Suprapubic skin (tissue), 4 donors: Measurements from ENCODE around the gene GNAS-AS1. TPM values are rescaled to one million over a fixed set of nuclear protein-coding genes. Genes with fewer than 3 reads are reported as not detected.

Experiments
- DNase-seq, 2 donors: peaks; one replicate each; pipeline ENCODE4 v3.0.0-alpha.2; 2019; ENCODE audit warnings: low spot score in 2 of 2
- H3K27ac ChIP-seq: fragments of 200-600 bp; sonication (generic); one replicate; pipeline ENCODE4 v1.5.1; 2019
- H3K27me3 ChIP-seq: fragments of 200-600 bp; sonication (generic); one replicate; pipeline ENCODE4 v1.5.1; 2019
- H3K36me3 ChIP-seq: fragments of 200-600 bp; sonication (generic); one replicate; pipeline ENCODE4 v1.5.1; 2019
- H3K4me1 ChIP-seq: fragments of 200-600 bp; sonication (generic); one replicate; pipeline ENCODE4 v1.5.1; 2019
- H3K4me3 ChIP-seq: fragments of 200-600 bp; sonication (generic); one replicate; pipeline ENCODE4 v1.5.1; 2019; ENCODE audit warnings: mild to moderate bottlenecking
- H3K9me3 ChIP-seq: fragments of 200-600 bp; sonication (generic); one replicate; pipeline ENCODE4 v1.5.1; 2019
- EP300 ChIP-seq: sonication (generic); formaldehyde crosslinking; IDR thresholded peaks from one replicate; pipeline ENCODE4 v1.6.1; 2017; ENCODE audit warnings: antibody characterized with exemption
- POLR2A ChIP-seq, 2 donors: fragments of 450-650 bp; IDR thresholded peaks; one replicate each; pipeline ENCODE4 v1.6.1; 2017; ENCODE audit warnings: antibody characterized with exemption in 2 of 2, mild to moderate bottlenecking in 2 of 2, moderate library complexity in 2 of 2
- POLR2AphosphoS5 ChIP-seq, 3 donors: sonication (generic); formaldehyde crosslinking; IDR thresholded peaks; one replicate each; pipeline ENCODE4 v1.6.1; 2017; ENCODE audit warnings: antibody characterized with exemption in 3 of 3
- WGBS: methylation state at CpG from one replicate; pipeline ENCODE4 v1.1.5; 2018; 5-methylcytosine and 5-hydroxymethylcytosine counted together
- total RNA-seq, 4 donors: library from RNA; depleted of rRNA; stranded (reverse); fragments of >200 nt; gene quantifications; one replicate each; pipeline ENCODE4 v1.1.0, GENCODE V29; 2016
- TF ChIP-seq, protein P1 (sequence below), 2 donors: fragments of 200-600 bp in 1 of 2; fragments of 450-650 bp in 1 of 2; sonication (generic) in 1 of 2; IDR thresholded peaks; one replicate each; pipeline ENCODE4 v1.5.1; 2016 to 2019; ENCODE audit warnings: antibody characterized with exemption in 2 of 2, mild to moderate bottlenecking in 1 of 2, moderate library complexity in 1 of 2

GNAS-AS1 gene
- total RNA-seq, 4 donors from 2014 or later = not detected

DNA sequence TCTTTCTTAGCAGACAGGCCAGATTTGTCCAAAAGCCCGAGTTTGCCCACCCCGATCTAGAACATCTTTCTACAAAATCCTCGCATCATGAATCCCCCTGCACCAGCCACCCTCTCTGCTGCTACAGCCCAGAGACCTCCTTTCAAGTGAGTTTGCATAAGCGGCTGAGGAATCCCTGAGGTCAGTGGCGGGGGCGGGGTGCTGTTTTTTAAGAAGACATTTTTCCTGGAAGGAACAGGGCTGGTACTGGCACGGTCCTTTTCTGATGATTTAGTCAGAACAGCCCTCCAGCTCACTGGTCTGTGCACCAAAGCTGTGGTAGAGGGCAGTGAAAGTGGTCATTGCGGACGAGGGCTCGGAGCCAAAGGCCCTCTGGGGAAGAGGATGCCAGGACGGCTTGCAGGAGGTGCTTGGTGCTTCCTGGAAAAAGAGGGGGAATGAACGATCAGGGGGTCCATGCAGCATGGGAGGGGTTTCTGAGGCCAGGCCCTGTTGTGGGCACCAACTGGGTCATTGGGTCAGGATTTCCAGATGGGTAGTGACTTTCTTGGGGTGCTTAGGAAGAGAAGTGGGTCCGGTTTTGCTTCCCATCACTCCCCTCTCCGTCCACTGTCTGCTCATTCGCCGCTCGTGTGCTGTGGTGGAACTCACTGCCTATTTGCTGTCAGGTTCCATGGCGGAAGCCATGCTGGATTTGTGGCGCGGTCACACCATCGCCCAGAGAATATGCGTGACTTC lies 50.4 kb downstream of the GNAS-AS1 start:
- 76% methylated on average over 22 of the region's 22 CpGs for WGBS
- no peak for DNase-seq
- H3K27me3 ChIP-seq = peaks cover 8% of the 10 kb centered on the region
- no peak overlapping the region for H3K4me3 ChIP-seq
- H3K36me3 ChIP-seq = no peaks in the 10 kb centered on the region
- no peak overlapping the region for H3K27ac ChIP-seq
- H3K4me1 ChIP-seq = no peaks in the 10 kb centered on the region
- TF ChIP-seq EP300 (no peak), POLR2AphosphoS5 (IDR thresholded peaks at IDR 0.05) (no peak), POLR2A (IDR thresholded peaks at IDR 0.05) (no peak)
- TF ChIP-seq, protein P1, sequence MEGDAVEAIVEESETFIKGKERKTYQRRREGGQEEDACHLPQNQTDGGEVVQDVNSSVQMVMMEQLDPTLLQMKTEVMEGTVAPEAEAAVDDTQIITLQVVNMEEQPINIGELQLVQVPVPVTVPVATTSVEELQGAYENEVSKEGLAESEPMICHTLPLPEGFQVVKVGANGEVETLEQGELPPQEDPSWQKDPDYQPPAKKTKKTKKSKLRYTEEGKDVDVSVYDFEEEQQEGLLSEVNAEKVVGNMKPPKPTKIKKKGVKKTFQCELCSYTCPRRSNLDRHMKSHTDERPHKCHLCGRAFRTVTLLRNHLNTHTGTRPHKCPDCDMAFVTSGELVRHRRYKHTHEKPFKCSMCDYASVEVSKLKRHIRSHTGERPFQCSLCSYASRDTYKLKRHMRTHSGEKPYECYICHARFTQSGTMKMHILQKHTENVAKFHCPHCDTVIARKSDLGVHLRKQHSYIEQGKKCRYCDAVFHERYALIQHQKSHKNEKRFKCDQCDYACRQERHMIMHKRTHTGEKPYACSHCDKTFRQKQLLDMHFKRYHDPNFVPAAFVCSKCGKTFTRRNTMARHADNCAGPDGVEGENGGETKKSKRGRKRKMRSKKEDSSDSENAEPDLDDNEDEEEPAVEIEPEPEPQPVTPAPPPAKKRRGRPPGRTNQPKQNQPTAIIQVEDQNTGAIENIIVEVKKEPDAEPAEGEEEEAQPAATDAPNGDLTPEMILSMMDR (IDR thresholded peaks at IDR 0.05) = no peak
- H3K9me3 ChIP-seq = no peaks in the 10 kb centered on the region

- Histone ChIP-seq H3K36me3 (no peaks in the 10 kb centered on the region), H3K4me3 (no peak overlapping the region), H3K9me3 (no peaks in the 10 kb centered on the region), H3K4me1 (no peaks in the 10 kb centered on the region), H3K27ac (no peak overlapping the region), H3K27me3 (peaks cover 15% of the 10 kb centered on the region)
- TF ChIP-seq EP300 = no peak
- TF ChIP-seq POLR2A (IDR thresholded peaks at IDR 0.05) = no peak
- no peak for TF ChIP-seq POLR2AphosphoS5 (IDR thresholded peaks at IDR 0.05)
- 83% methylated on average over 18 of the region's 26 CpGs for WGBS
- DNase-seq = no peak
Observed at GRCh38 chr20:58797371-58798338, 53.0 kb downstream of the GNAS-AS1 start.

GRCh38 chr20:58795923-58796245 lies 54.8 kb downstream of the GNAS-AS1 start:
- no peak overlapping the region for H3K27ac ChIP-seq
- no peaks in the 10 kb centered on the region for H3K4me1 ChIP-seq
- no peak for TF ChIP-seq EP300
- no peak for DNase-seq
- H3K4me3 ChIP-seq = no peak overlapping the region
- WGBS = 88% methylated on average over 6 of the region's 6 CpGs
- no peaks in the 10 kb centered on the region for H3K9me3 ChIP-seq
- no peaks in the 10 kb centered on the region for H3K36me3 ChIP-seq
- peaks cover 21% of the 10 kb centered on the region for H3K27me3 ChIP-seq

- peaks cover 25% of the 10 kb centered on the region for H3K27me3 ChIP-seq
Observed at GRCh38 chr20:58795181-58795922, 55.4 kb downstream of the GNAS-AS1 start.

DNA sequence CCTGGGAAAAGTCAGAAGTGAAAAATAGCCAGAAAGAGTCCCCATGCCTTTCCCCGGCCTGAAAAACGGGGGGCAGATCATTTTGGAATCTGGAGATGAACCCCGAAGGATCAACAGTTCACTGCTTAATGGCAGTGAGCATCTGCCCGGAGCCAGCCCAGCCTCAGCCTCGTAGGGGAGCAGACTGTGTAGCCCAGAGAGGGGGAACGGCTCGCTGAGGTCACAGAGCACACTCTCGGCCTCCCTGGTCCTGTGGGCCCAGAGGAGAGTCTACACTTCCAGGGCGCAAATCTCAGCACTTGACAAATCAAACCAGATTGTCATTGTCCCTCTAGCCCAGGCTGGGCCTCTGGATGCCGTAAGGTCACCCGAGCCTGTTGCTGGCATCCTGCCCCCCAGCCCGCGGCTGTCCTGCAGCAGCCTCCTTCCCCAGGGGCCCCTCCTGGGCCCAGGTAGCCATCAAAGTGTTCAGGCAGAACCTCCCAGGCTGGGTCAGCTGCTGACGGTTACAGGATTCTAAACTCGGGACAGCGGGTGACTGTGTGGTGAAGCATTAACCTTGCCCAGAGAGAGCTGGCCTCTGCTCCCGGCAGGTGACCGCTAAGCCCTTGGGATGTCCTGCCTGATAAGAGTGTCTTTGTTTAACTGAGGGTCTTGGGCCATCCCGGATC lies 56.1 kb downstream of the GNAS-AS1 start:
- Histone ChIP-seq H3K4me3 (no peak overlapping the region), H3K9me3 (no peaks in the 10 kb centered on the region), H3K4me1 (no peaks in the 10 kb centered on the region), H3K27me3 (peaks cover 32% of the 10 kb centered on the region), H3K27ac (no peak overlapping the region), H3K36me3 (no peaks in the 10 kb centered on the region)
- no peak for TF ChIP-seq POLR2A (IDR thresholded peaks at IDR 0.05)
- no peak for TF ChIP-seq POLR2AphosphoS5 (IDR thresholded peaks at IDR 0.05)
- TF ChIP-seq EP300 = no peak
- TF ChIP-seq, protein P1 (IDR thresholded peaks at IDR 0.05) = no peak
- WGBS = 87% methylated on average over 9 of the region's 19 CpGs
- DNase-seq = no peak

More at GRCh38 chr20:58795181-58795922, 55.4 kb downstream of the GNAS-AS1 start:
- H3K36me3 ChIP-seq = no peaks in the 10 kb centered on the region
- no peak overlapping the region for H3K4me3 ChIP-seq
- H3K27ac ChIP-seq = no peak overlapping the region
- TF ChIP-seq, protein P1 (IDR thresholded peaks at IDR 0.05) = no peak
- no peak for TF ChIP-seq POLR2AphosphoS5 (IDR thresholded peaks at IDR 0.05)
- TF ChIP-seq EP300 = no peak
- TF ChIP-seq POLR2A (IDR thresholded peaks at IDR 0.05) = no peak
- H3K4me1 ChIP-seq = no peaks in the 10 kb centered on the region
- 89% methylated on average over 16 of the region's 20 CpGs for WGBS
- no peak for DNase-seq
- no peaks in the 10 kb centered on the region for H3K9me3 ChIP-seq
